Fibroblast of skin of left biceps (primary cell): ENCODE results near the gene BCAT1.
"Not testable (repeated sequence)": the region's sequence is repeated elsewhere in the genome, so short reads cannot be mapped to it uniquely, and the experiment has no call there.

Experiments used
- DNase-seq, 2 experiments: peaks; one replicate each; pipeline ENCODE4 v3.0.0-alpha.2; 2013; ENCODE audit warnings: low read depth in 2 of 2

BCAT1 gene

GRCh38 chr12:24901576-24902461 is 47.1 kb downstream of the BCAT1 start:
- DNase-seq = no peak

GRCh38 chr12:24900196-24900595 is 48.7 kb downstream of the BCAT1 start:
- DNase-seq = no peak

GRCh38 chr12:24899503-24900075 is 49.3 kb downstream of the BCAT1 start:
- DNase-seq = no peak

- no peak for DNase-seq
These were observed 50.3 kb downstream of the BCAT1 start for GRCh38 chr12:24898606-24899005.

GRCh38 chr12:24898185-24898584 is 50.7 kb downstream of the BCAT1 start:
- no peak for DNase-seq

- no peak for DNase-seq
These were observed 52.7 kb downstream of the BCAT1 start for GRCh38 chr12:24896171-24896570.

GRCh38 chr12:24895612-24896011 is 53.3 kb downstream of the BCAT1 start:
- no peak for DNase-seq

- DNase-seq = no peak
These were observed 54.0 kb downstream of the BCAT1 start for GRCh38 chr12:24894879-24895278.

- no peak for DNase-seq
These were observed 58.7 kb downstream of the BCAT1 start for GRCh38 chr12:24890048-24890803.

GRCh38 chr12:24889411-24889810 is 59.5 kb downstream of the BCAT1 start:
- no peak for DNase-seq

GRCh38 chr12:24888813-24889212 is 60.1 kb downstream of the BCAT1 start:
- DNase-seq = no peak

GRCh38 chr12:24884911-24885310 is 64.0 kb downstream of the BCAT1 start:
- no peak for DNase-seq

- no peak for DNase-seq
These were observed 67.1 kb downstream of the BCAT1 start for GRCh38 chr12:24881724-24882371.

- no peak for DNase-seq
These were observed 67.7 kb downstream of the BCAT1 start for GRCh38 chr12:24881227-24881626.

- DNase-seq = no peak
These were observed 68.2 kb downstream of the BCAT1 start for GRCh38 chr12:24880732-24881131.

GRCh38 chr12:24879644-24880043 is 69.3 kb downstream of the BCAT1 start:
- DNase-seq = no peak

GRCh38 chr12:24875014-24875413 is 73.9 kb downstream of the BCAT1 start:
- DNase-seq = no peak

- DNase-seq = no peak
These were observed 76.7 kb downstream of the BCAT1 start for GRCh38 chr12:24872211-24872610.

- DNase-seq = not testable (repeated sequence)
These were observed 82.8 kb downstream of the BCAT1 start for GRCh38 chr12:24866139-24866538.

GRCh38 chr12:24864796-24865125 is 84.1 kb downstream of the BCAT1 start:
- no peak for DNase-seq

- DNase-seq = no peak
These were observed 86.9 kb downstream of the BCAT1 start for GRCh38 chr12:24861766-24862540.
